Stimulated activated CD4-positive, alpha-beta T cell treated with anti-CD3 and anti-CD28 coated beads, Interleukin-1b, Interleukin-23, amount 100 ng/mL, for 24 hours (primary cell): Measurements from ENCODE around the gene CFAP100.

Source experiments
- DNase-seq, 4 experiments: peaks; one replicate each; pipeline ENCODE4 v3.0.0-alpha.2; 2020; ENCODE audit warnings: low read depth in 4 of 4, low spot score in 1 of 4

Gene CFAP100

DNA sequence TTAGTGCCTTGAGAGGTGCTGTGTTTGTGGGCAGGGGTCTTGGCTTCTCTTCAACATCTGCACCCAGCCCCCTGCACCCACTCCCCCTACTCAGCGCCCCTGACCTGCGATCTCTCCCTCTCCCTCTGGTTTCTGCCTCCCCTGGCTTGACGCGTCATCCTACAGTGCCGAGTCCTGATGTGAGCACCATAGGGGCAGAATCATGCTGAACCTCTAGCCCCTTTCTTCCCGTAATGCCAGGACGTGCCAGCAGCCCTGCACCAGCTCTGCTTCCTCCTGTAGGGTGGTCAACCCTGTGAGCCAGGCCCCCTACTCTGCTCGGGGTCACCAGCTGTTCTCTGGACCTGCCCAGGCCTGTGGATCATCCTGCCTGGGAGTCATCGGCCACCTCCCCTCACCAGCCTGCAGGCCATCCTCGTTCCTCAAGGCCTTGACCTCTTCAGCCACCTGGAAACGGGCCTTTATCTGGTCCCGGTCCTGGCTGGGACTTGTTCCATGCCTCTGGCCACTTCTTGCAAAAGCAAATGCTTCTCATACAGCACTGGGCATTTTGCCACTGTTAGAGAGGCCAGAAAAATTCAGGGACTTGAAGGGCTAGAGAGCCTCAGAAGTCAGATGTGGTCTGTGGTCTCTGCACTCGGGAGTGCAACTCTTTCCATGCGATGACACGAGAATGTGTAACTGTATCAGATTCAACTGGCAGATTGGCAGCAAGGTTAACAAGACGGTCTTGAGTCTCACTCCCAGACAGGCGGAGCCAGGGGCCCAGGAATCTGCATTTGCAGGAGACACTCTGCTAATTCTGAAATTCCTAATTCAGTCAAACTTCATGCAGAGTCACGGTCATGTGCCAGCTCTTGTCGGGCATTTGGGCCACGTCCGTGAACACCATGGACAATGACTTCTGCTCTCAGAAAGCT, 20.8 kb upstream of the CFAP100 start:
- no peak for DNase-seq

GRCh38 chr3:126375835-126376331, 18.8 kb upstream of the CFAP100 start:
- DNase-seq = no peak

DNA sequence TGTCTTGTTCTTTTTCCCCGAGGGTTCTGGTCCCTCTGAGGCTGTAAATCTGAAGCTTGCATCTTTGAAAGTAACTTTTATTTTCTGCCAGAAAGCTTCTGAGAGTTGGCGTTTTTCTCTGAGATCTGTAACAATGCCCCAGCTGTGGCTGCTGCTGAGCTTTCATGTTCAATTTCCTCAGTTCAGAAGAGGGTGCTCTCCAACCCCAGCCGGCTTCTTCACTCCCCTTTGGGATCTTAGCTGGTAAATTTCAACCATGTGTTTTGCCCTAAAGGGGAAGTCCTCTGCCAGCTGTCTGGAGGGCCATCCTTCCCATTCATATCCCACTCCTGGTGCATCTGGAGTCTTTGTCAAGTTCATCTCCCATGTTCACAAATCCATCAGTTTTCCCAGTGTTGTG, 18.3 kb upstream of the CFAP100 start:
- DNase-seq = no peak

DNA sequence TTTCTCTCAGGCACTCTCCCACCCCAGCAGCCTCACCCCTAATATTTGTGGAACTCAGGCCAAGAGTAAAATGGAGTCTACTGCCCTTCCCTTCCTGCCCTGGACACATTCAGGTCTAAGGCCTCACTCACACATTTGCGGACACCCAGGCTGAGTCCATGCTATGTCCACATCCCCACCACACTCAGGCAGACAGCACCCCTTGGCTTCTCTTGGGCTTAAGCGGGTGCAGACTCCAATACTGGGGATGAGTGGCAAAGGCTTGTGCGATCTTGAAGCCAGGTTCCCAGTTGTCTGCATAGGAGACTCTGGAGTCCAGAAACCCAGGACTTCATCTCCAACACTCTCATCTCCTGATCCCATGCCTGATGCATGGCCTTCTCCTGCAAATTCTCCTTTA, 17.5 kb upstream of the CFAP100 start:
- DNase-seq = no peak

GRCh38 chr3:126378341-126378751, 16.4 kb upstream of the CFAP100 start:
- DNase-seq = no peak

DNA sequence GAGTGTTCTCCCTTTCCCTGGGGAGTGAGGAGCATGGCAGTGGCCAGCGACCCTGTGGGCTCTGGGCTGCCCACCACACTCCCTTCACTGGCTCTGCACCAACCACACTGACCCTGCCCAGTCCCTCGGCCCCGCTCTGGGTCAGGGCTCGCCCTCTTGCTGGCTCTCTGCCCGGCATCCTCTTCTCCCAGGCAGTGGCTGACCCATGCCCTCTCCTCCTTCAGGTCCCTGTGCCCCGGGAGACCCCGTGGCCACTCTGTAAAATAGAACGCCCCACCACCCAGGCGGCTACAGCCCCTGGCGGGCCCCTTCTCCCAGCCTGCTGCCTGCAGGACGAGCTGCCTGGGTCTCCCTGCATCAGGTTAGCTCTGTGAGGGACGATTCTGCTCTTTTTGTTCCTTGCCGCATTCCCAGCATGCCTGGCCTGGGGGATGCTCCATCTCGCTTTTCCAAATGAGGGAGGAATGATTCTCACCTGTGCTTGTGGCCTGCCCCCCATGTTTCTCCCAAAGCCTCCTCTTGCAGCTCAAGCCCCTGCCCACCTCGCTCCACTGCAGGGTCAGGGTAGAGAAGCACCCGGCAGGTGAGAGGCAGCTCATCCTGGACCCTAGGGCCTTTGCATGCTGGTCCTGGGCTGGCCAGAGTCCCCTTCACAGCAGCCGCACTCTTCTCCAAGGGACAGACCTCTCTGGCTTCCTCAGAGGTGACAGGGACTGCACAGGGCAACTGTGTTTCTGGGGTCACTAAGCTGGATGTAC, 14.5 kb upstream of the CFAP100 start:
- DNase-seq = no peak

DNA sequence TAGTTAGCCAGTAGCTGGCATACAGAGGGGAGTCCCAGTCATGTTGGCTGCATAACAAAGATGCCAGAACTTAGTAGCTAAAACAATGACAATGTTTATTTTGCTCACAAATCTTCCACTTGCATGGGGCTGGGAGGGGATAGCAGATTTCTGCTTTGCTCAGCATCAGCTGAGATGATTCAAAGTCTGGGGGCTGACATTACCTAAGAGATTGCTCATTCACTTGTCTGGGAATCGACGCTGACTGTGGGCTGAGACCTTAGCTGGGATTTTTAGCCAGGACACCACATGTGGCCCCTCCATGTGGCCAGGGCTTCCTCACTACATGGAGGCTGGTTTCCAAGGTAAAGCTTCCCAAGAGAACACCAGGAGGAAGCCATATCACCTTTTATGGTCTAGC, 12.7 kb upstream of the CFAP100 start:
- no peak for DNase-seq

- DNase-seq = peak in 2 of 4 experiments; percentile 9 to 27
These were observed 5.5 kb upstream of the CFAP100 start for GRCh38 chr3:126389112-126389793.

DNA sequence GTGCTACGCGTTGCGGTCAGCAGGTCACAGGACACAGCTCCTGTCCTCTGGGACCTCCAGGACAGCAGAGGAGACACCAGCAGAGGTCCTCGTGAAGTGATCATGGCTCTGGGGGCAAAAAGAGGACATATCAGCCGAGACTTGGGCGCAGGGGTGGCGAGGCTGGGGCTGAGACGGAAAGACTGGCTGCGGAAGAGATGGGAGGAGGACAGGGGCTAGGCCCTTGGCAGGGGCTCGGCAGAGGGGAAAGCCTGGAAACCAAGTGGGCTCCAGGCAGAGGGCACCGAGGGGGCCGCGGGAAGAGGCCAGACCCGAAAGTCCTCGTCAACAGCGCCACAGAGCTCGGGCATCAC, 4.9 kb upstream of the CFAP100 start:
- no peak for DNase-seq

DNA sequence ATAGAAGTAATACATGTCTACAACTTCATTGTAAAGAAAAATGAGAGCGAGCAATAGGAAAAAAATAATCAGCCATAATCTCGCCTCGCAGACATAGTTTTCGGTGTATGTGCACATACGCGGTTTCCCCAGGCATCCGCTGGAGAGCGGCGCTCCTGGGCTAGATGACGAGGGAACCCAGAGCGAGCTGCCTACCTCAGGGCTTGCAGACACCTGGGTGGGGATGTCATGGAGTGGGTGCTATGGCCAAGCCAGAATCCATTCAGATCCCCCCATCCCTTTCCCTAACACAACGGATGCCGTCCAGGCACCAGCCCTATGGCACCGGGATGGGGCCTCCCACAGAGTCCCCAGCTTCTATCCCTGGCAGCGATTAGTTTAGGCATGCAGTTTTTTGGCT, 4.5 kb upstream of the CFAP100 start:
- DNase-seq = no peak

DNA sequence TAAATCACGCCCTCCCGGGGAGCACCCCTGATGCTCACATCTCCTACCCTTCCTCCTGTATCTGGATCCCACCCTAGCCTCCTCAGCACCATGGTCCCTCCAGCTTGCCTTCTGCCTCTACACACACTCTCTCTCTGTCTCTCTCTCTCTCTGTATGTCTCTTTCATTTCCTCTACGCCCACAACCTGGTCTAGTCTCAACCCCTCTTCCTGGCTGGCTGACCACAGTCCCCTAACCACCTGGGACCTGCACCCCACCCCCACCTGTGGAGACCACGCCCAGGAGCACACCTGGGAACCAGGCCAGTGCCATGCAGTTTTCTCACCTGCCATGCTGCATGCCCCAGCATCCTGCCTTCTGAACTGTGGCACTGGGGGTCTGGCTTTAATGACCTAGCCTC, 4.0 kb upstream of the CFAP100 start:
- no peak for DNase-seq

GRCh38 chr3:126391631-126392030, 3.1 kb upstream of the CFAP100 start:
- no peak for DNase-seq

DNA sequence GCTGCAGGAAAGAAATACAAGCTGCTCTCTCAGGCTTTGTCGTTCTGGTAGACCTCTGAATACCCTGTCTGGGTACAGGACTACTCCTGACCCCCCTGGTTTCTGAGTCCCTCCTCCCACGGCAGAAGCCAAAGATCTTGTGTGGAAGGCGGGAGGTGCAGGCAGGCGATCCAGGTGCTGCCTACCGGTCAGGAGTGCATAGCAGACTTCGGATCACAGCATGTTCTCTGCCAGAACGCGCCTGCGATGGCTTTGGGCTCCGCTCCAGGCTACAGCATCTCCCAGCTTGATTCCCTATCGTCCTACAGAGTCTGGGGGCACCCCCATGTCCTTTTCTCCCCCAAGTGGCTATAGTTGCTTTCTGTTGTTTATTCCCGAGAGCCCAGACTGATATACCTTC, 2.5 kb upstream of the CFAP100 start:
- no peak for DNase-seq

DNA sequence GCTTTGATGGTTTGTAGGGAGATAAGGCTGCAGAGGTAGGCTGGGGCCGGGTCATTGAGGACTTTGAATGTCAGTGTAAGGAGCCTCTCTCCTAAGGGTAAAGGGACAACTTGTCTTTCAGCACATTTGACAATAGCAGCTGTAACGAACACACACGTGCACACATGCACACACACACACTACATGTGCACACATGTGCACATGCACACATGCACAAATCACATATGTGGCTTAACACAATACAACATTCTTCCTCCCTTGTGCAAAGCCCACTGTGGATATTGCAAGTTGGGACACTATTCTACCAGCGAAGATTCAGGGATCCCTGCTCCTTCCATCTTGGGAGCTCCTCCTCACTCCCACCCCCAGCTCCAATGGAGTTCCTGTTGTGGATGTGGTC, 1.1 kb upstream of the CFAP100 start:
- DNase-seq = no peak

DNA sequence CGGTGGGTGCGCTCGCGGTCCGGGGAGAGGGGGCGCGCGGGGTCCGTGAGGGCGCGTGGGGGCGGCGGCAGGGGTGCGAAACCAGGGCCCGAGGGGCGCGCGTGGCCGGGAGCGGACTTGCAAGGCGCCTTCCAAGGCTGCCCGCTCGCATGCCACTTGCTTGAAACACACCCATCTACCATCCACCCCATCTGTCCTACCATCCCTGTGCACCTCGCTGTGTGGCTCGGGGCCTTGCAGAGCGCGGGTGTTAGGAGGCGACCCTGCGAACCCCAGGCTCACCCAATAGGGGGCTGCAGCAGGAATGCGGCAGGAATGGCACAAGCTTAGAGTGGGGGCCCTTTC, 240 bp downstream of the CFAP100 start:
- DNase-seq = no peak

DNA sequence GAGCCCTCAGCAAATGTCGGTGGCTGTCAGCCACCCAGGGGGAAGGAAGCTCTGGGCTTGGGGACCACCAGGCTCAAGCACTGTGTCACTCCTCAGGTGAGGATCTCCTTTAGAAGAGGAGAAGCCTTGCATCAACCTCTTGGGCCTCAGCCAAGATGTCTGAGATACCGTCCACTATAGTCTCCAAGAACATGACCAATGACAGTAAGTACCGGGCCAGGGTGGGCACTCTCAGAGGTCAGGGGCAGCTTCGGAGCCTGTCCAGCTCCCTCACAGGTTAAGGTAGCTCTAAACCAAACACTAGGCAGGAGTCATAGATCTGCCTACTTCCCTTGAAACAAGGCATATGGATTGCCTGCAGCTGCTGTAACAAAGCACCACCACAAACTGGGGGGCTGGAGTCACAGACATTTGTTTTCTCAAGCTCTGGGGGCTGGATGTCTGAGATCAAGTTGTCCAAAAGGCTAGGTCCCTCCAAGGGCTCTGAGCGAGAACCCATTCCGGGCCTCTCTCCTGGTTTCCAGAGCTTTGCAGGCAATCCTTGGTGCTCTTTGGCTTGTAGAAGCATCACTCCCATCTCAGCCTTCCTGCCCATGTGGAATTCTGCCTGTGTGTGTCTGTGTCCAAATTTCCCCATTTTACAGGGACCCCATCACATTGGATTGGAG, 1.3 kb downstream of the CFAP100 start:
- no peak for DNase-seq

DNA sequence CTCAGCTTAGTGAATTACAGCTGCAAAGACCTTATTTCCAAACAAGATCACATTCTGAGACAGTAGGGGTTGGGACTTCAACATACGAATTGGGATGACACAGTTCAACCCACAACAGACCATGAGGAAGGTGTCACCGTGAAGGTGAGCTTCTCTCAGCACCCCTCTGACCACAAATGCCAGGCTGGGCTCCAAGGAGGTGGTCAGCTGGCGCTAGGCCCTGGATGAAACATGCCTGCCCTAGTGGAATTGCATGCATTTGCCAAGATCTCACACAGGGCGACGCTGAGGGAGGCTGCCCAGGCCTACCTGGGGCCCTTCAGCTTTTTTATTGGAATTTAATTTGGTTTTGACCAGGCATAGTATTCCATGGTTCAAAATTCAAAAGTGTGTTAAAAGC, 1.8 kb downstream of the CFAP100 start:
- no peak for DNase-seq

- DNase-seq = no peak
These were observed 3.1 kb downstream of the CFAP100 start for GRCh38 chr3:126397610-126398422.

DNA sequence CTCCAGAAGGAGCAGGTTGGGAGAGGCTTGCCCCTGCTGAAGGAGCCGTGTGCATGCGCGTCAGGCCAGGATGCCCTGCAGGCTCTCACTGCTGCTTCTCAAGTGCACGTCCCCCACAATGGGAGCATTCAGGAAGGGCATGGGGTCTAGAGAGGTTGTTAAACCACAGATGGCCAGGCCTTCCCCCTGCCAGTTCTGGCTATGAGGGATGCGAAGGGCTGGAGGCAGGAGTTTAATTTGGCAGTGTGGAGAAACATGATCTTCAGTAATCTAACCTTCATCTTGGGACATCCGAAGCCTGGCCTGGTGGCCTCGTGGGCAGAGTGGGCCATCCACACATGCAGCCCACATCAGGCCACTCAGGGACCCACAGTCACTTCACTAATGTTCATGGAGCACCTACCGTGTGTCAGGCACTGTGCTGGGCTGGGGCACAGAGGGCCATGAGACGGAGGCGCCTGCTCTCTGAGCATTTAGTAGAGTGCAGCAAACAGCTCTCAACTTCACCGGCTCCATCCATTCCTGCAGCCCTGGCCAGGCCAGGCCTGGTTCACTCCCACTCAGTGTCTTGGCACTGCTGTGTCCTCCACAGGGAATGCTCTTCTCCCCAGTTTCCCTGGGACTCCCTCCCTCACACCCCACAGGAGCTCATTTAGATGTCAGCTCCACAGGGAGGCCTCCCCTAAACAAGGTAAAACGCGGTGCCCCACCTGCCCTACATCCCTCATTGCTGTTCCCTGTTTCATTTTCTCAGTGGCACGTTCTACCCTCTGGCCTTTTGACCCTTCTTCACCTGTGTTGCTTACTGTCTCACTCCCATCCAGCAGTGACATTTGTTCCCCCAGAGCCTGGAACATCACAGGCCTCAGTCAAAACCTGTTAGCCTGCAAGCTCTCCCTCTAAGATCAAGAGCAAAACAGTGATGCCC, 4.0 kb downstream of the CFAP100 start:
- no peak for DNase-seq
